ENCODE results near the gene TENM4. TPM values are rescaled to one million over a fixed set of nuclear protein-coding genes. Genes with fewer than 3 reads are reported as not detected.

The TENM4 gene
- total and polyA plus RNA-seq, 2 of the 8 experiments (the other 6 are each of a cell fraction or from before 2014, with no cell fraction given), result 3.5 to 7.2 TPM

DNA sequence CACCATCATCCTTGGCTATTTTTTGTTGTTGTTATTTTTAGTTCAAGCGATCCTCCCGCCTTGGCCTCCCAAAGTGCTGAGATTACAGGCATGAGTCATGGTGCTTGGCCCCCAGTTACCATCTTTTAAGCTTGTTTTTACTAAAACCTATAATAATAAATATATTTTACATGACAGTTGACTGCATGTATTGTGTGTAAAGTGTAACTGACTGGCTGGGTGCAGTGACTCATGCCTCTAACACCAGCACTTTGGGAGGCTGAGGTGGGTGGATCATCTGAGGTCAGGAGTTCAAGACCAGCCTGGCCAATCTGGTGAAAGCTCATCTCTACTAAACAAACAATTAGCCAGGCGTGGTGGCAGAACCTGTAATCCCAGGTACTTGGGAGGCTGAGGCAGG is 386.2 kb downstream of the TENM4 start (continued):
- TF ChIP-seq SUZ12 (IDR thresholded peaks at IDR 0.05; ENCODE audit: low read length) (no peak), EZH2 (IDR thresholded peaks at IDR 0.05; ENCODE audit: low read depth, low read length, severe bottlenecking) (no peak), BACH1 (IDR thresholded peaks at IDR 0.05; ENCODE audit: low read length) (no peak), ZNF274 (IDR thresholded peaks at IDR 0.05; ENCODE audit: borderline replicate concordance, extremely low read depth, low read length) (no peak), CBX5 (IDR thresholded peaks at IDR 0.05; ENCODE audit: low read depth, low read length) (no peak), KDM4A (IDR thresholded peaks at IDR 0.05; ENCODE audit: low read depth, low read length, severe bottlenecking) (no peak), TAF7 (optimal IDR thresholded peaks at IDR 0.05; ENCODE audit: borderline replicate concordance, low read depth, low read length) (no peak), TEAD4 (IDR thresholded peaks at IDR 0.05; ENCODE audit: low read depth, low read length) (no peak)
- TF ChIP-seq, protein P1, sequence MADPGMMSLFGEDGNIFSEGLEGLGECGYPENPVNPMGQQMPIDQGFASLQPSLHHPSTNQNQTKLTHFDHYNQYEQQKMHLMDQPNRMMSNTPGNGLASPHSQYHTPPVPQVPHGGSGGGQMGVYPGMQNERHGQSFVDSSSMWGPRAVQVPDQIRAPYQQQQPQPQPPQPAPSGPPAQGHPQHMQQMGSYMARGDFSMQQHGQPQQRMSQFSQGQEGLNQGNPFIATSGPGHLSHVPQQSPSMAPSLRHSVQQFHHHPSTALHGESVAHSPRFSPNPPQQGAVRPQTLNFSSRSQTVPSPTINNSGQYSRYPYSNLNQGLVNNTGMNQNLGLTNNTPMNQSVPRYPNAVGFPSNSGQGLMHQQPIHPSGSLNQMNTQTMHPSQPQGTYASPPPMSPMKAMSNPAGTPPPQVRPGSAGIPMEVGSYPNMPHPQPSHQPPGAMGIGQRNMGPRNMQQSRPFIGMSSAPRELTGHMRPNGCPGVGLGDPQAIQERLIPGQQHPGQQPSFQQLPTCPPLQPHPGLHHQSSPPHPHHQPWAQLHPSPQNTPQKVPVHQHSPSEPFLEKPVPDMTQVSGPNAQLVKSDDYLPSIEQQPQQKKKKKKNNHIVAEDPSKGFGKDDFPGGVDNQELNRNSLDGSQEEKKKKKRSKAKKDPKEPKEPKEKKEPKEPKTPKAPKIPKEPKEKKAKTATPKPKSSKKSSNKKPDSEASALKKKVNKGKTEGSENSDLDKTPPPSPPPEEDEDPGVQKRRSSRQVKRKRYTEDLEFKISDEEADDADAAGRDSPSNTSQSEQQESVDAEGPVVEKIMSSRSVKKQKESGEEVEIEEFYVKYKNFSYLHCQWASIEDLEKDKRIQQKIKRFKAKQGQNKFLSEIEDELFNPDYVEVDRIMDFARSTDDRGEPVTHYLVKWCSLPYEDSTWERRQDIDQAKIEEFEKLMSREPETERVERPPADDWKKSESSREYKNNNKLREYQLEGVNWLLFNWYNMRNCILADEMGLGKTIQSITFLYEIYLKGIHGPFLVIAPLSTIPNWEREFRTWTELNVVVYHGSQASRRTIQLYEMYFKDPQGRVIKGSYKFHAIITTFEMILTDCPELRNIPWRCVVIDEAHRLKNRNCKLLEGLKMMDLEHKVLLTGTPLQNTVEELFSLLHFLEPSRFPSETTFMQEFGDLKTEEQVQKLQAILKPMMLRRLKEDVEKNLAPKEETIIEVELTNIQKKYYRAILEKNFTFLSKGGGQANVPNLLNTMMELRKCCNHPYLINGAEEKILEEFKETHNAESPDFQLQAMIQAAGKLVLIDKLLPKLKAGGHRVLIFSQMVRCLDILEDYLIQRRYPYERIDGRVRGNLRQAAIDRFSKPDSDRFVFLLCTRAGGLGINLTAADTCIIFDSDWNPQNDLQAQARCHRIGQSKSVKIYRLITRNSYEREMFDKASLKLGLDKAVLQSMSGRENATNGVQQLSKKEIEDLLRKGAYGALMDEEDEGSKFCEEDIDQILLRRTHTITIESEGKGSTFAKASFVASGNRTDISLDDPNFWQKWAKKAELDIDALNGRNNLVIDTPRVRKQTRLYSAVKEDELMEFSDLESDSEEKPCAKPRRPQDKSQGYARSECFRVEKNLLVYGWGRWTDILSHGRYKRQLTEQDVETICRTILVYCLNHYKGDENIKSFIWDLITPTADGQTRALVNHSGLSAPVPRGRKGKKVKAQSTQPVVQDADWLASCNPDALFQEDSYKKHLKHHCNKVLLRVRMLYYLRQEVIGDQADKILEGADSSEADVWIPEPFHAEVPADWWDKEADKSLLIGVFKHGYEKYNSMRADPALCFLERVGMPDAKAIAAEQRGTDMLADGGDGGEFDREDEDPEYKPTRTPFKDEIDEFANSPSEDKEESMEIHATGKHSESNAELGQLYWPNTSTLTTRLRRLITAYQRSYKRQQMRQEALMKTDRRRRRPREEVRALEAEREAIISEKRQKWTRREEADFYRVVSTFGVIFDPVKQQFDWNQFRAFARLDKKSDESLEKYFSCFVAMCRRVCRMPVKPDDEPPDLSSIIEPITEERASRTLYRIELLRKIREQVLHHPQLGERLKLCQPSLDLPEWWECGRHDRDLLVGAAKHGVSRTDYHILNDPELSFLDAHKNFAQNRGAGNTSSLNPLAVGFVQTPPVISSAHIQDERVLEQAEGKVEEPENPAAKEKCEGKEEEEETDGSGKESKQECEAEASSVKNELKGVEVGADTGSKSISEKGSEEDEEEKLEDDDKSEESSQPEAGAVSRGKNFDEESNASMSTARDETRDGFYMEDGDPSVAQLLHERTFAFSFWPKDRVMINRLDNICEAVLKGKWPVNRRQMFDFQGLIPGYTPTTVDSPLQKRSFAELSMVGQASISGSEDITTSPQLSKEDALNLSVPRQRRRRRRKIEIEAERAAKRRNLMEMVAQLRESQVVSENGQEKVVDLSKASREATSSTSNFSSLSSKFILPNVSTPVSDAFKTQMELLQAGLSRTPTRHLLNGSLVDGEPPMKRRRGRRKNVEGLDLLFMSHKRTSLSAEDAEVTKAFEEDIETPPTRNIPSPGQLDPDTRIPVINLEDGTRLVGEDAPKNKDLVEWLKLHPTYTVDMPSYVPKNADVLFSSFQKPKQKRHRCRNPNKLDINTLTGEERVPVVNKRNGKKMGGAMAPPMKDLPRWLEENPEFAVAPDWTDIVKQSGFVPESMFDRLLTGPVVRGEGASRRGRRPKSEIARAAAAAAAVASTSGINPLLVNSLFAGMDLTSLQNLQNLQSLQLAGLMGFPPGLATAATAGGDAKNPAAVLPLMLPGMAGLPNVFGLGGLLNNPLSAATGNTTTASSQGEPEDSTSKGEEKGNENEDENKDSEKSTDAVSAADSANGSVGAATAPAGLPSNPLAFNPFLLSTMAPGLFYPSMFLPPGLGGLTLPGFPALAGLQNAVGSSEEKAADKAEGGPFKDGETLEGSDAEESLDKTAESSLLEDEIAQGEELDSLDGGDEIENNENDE (IDR thresholded peaks at IDR 0.05; ENCODE audit: insufficient replicate concordance, low read length), result no peak
